ENCODE measurements around the gene NR2E1. TPM values are rescaled to one million over a fixed set of nuclear protein-coding genes. Genes with fewer than 3 reads are reported as not detected.

Gene NR2E1
- polyA plus RNA-seq, 1 of the 3 experiments (the other 2 are of a cell fraction) = not detected

GRCh38 chr6:108174371-108175175, 8.8 kb downstream of the NR2E1 start:
- no peak overlapping the region for H2AFZ ChIP-seq (ENCODE audit: low read depth)
- no peak overlapping the region for H3K9ac ChIP-seq
- CTCF ChIA-PET = interaction anchor here (0.5 to 1.0 kb wide), 3 partner anchors 9 to 1142 kb away, joined by 3 to 8 read pairs (median 6); no protein-coding TSS in a partner anchor
- POLR2A ChIA-PET = no interaction called here
- H3K4me1 ChIP-seq (ENCODE audit: control insufficient read depth in 1 of 2, insufficient read depth in 2 of 2, low read depth in 1 of 2, low read length in 1 of 2) = no peaks in the 10 kb centered on the region
- 81% methylated on average over 32 of the region's 43 CpGs for WGBS (ENCODE audit: low lambda C conversion rate)
- H3K27ac ChIP-seq (ENCODE audit: low read depth in 2 of 2, low read length in 1 of 2) = no peak overlapping the region
- TF ChIP-seq, protein P1, sequence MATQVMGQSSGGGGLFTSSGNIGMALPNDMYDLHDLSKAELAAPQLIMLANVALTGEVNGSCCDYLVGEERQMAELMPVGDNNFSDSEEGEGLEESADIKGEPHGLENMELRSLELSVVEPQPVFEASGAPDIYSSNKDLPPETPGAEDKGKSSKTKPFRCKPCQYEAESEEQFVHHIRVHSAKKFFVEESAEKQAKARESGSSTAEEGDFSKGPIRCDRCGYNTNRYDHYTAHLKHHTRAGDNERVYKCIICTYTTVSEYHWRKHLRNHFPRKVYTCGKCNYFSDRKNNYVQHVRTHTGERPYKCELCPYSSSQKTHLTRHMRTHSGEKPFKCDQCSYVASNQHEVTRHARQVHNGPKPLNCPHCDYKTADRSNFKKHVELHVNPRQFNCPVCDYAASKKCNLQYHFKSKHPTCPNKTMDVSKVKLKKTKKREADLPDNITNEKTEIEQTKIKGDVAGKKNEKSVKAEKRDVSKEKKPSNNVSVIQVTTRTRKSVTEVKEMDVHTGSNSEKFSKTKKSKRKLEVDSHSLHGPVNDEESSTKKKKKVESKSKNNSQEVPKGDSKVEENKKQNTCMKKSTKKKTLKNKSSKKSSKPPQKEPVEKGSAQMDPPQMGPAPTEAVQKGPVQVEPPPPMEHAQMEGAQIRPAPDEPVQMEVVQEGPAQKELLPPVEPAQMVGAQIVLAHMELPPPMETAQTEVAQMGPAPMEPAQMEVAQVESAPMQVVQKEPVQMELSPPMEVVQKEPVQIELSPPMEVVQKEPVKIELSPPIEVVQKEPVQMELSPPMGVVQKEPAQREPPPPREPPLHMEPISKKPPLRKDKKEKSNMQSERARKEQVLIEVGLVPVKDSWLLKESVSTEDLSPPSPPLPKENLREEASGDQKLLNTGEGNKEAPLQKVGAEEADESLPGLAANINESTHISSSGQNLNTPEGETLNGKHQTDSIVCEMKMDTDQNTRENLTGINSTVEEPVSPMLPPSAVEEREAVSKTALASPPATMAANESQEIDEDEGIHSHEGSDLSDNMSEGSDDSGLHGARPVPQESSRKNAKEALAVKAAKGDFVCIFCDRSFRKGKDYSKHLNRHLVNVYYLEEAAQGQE (IDR thresholded peaks at IDR 0.05; ENCODE audit: low read depth, low read length) = peak; percentile 78; the same call in 1 of the 2 replicates
- TF ChIP-seq TEAD4 (IDR thresholded peaks at IDR 0.05; ENCODE audit: borderline replicate concordance, insufficient read depth) (no peak), GATA2 (CRISPR knock-in tag; IDR thresholded peaks at IDR 0.05) (no peak)
- H3K79me2 ChIP-seq (ENCODE audit: insufficient read depth) = no peaks in the 10 kb centered on the region
- no peak overlapping the region for H3K4me2 ChIP-seq
- H3K4me3 ChIP-seq (ENCODE audit: low read depth in 2 of 2, low read length in 1 of 2) = no peak overlapping the region
- H3K9me2 ChIP-seq = no peaks in the 10 kb centered on the region
- DNase-seq = peak; percentile 16
- no peaks in the 10 kb centered on the region for H3F3A ChIP-seq (replicated peaks; ENCODE audit: insufficient read depth)
- H3K9me3 ChIP-seq = no peaks in the 10 kb centered on the region
- no peaks in the 10 kb centered on the region for H3K36me3 ChIP-seq (replicated peaks in 1 of 2; ENCODE audit: control insufficient read depth in 1 of 2, insufficient read depth in 2 of 2, low read length in 1 of 2)
- no peaks in the 10 kb centered on the region for H4K20me1 ChIP-seq (ENCODE audit: insufficient read depth)
- no peaks in the 10 kb centered on the region; the same call in 1 of the 2 replicates for H3K27me3 ChIP-seq (ENCODE audit: insufficient read depth)

GRCh38 chr6:108175176-108175591, 9.4 kb downstream of the NR2E1 start:
- CTCF ChIA-PET = interaction anchor here (0.5 to 1.4 kb wide), 2 partner anchors 16 to 1141 kb away, joined by 3 to 8 read pairs; no protein-coding TSS in a partner anchor
- 87% methylated on average over 22 of the region's 22 CpGs for WGBS (ENCODE audit: low lambda C conversion rate)
- H3F3A ChIP-seq (replicated peaks; ENCODE audit: insufficient read depth) = no peaks in the 10 kb centered on the region
- H2AFZ ChIP-seq (ENCODE audit: low read depth) = no peak overlapping the region
- no peaks in the 10 kb centered on the region for H4K20me1 ChIP-seq (ENCODE audit: insufficient read depth)
- no peak overlapping the region for H3K27ac ChIP-seq (ENCODE audit: low read depth in 2 of 2, low read length in 1 of 2)
- no peaks in the 10 kb centered on the region for H3K36me3 ChIP-seq (replicated peaks in 1 of 2; ENCODE audit: control insufficient read depth in 1 of 2, insufficient read depth in 2 of 2, low read length in 1 of 2)
- no peak for DNase-seq
- no peaks in the 10 kb centered on the region for H3K9me3 ChIP-seq
- H3K79me2 ChIP-seq (ENCODE audit: insufficient read depth) = no peaks in the 10 kb centered on the region
- H3K9me2 ChIP-seq = no peaks in the 10 kb centered on the region
- H3K27me3 ChIP-seq (ENCODE audit: insufficient read depth) = peaks cover 4% of the 10 kb centered on the region
- H3K9ac ChIP-seq = no peak overlapping the region
- H3K4me3 ChIP-seq (ENCODE audit: low read depth in 2 of 2, low read length in 1 of 2) = no peak overlapping the region
- H3K4me1 ChIP-seq (ENCODE audit: control insufficient read depth in 1 of 2, insufficient read depth in 2 of 2, low read depth in 1 of 2, low read length in 1 of 2) = no peaks in the 10 kb centered on the region
- H3K4me2 ChIP-seq = no peak overlapping the region
- POLR2A ChIA-PET = no interaction called here
- TF ChIP-seq ELF1 (IDR thresholded peaks at IDR 0.05) = no peak
- TF ChIP-seq SIN3A (IDR thresholded peaks at IDR 0.05; ENCODE audit: borderline replicate concordance, low read depth, low read length) = no peak
- no peak for TF ChIP-seq NFIC (IDR thresholded peaks at IDR 0.05; ENCODE audit: borderline replicate concordance)
- TF ChIP-seq EZH2phosphoT487 (IDR thresholded peaks at IDR 0.05; ENCODE audit: borderline replicate concordance, low read depth) = no peak
- no peak for TF ChIP-seq RXRA (IDR thresholded peaks at IDR 0.05; ENCODE audit: borderline replicate concordance, low read depth)
- no peak for TF ChIP-seq CHD2 (IDR thresholded peaks at IDR 0.05; ENCODE audit: low read length, partially characterized antibody)
- TF ChIP-seq, protein P1 (IDR thresholded peaks at IDR 0.05; ENCODE audit: low read depth, low read length) = no peak
- no peak for TF ChIP-seq JUND (IDR thresholded peaks at IDR 0.05)
- no peak for TF ChIP-seq FOSL2 (IDR thresholded peaks at IDR 0.05; ENCODE audit: borderline replicate concordance, low read depth)
- no peak for TF ChIP-seq CTCF (IDR thresholded peaks at IDR 0.05)
- no peak for TF ChIP-seq SMC3 (IDR thresholded peaks at IDR 0.05; ENCODE audit: low read depth, low read length)
- TF ChIP-seq RAD21 (IDR thresholded peaks at IDR 0.05; ENCODE audit: low read length) = no peak
- TF ChIP-seq EP300 (IDR thresholded peaks at IDR 0.05; ENCODE audit: borderline replicate concordance in 1 of 2, low read depth in 1 of 2, low read length in 1 of 2) = no peak
- TF ChIP-seq FOXJ3 (CRISPR knock-in tag; IDR thresholded peaks at IDR 0.05) = no peak
- no peak for TF ChIP-seq NRF1 (IDR thresholded peaks at IDR 0.05; ENCODE audit: low read depth, low read length)
